Activated CD4-positive, alpha-beta T cell treated with anti-CD3 and anti-CD28 coated beads, Interleukin-2, amount 50 U/mL, for 24 hours (primary cell): Measurements from ENCODE around the gene PLEKHA1.

Experiments used
- DNase-seq, 2 donors: peaks; one replicate each; pipeline ENCODE4 v3.0.0-alpha.2; 2020; ENCODE audit warnings: low read depth in 1 of 2, low spot score in 1 of 2

The PLEKHA1 gene

DNA sequence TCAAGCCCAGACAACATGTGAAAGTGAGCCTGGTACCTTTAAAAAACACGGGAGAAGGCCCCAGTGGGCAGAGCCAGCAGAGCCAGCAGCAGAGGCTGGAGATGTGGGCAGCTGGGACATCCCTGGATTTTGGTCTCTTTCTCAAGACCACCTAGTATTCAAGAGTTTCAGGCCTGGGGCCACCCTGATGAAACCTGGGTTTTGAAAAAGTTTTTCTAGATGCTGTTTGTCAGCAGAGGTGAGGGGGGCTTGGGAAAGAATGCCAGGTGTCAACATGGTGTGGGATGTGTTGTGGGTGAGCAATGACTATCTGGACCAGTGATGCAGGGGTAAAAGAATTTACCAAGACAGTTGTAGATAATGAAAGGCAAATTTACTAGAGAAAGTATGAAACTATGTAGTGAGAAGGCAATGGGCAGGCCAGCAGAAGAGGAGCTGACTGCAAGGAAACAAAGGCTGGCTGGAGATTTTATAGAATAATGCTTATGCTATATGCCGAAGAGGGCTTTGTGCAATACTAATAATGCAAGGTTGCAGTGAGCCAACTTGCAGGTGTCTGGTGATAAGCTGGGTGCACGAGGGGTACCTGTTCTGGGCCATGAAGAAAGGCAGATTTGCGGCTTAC is 28.1 kb upstream of the PLEKHA1 start:
- no peak for DNase-seq

GRCh38 chr10:122347170-122347841 is 27.2 kb upstream of the PLEKHA1 start:
- DNase-seq, result no peak

DNA sequence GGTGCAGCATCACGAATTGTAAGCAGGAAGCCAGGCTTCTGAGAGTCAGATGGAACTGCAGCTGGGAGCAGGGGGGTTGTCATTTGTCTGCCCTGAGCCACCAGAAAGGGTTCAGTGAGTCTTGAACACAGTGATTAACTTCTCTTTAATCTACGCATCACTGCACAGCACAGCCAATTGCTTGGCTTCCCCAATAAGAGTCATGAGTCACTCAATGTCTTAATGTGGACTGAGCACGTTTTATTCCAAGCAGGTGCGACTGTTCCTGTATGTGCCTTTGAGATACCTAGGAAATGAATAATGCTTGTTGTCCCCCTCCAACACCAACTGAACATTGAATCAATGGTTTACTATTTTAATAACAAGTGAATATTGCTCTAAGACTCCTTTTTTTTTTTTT is 26.0 kb upstream of the PLEKHA1 start:
- DNase-seq, result no peak

- no peak for DNase-seq
These were observed 25.6 kb upstream of the PLEKHA1 start for GRCh38 chr10:122348935-122349361.

DNA sequence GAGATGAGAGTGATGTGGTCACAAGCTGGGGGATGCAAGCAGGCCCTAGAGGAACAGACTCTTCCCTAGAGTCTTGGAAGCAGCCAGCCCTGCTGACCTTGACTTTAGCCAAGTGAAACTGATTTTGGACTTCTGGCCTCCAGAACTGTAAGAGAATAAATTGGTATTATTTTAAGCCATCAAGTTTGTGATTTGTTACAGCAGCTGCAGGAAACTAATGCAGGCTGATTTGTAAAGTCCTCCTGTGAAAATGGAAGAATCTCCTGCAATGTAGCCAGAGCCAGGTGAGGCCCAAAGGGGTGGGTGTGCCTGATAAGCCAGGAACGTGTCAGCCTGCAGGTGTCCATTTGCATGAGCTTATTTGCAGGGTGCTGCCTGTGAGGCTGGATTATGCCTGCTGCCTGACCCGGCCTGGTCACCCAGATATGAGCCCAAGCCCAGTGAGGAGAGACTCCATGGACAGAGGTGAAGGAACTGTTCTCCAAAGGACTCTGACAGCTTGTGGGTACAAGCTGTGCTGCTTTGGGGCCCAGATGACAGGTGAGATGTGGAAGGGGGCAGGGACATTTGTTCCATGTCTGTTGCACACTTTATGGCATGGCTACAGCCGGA is 24.6 kb upstream of the PLEKHA1 start:
- no peak for DNase-seq

- DNase-seq, result no peak
These were observed 23.6 kb upstream of the PLEKHA1 start for GRCh38 chr10:122350893-122351292.

GRCh38 chr10:122352817-122353525 is 21.5 kb upstream of the PLEKHA1 start:
- no peak for DNase-seq

DNA sequence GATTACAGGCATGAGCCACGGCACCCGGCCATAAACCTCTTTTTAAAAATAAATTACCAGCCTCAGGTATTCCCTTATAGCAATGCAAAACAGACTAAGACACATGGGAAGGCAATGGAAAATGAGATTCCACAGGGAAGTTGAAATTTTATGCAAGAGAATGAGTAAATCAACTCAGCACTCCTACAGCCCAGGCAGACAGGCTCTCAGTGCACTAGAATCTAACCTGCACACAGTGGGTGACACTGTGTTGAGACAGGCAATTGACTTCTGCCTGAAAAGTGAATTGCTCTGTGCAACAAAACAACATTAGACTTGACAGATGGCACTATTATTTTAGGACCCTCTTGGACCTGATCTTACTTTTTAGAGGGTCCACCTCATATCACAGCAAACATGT is 20.1 kb upstream of the PLEKHA1 start:
- no peak for DNase-seq

DNA sequence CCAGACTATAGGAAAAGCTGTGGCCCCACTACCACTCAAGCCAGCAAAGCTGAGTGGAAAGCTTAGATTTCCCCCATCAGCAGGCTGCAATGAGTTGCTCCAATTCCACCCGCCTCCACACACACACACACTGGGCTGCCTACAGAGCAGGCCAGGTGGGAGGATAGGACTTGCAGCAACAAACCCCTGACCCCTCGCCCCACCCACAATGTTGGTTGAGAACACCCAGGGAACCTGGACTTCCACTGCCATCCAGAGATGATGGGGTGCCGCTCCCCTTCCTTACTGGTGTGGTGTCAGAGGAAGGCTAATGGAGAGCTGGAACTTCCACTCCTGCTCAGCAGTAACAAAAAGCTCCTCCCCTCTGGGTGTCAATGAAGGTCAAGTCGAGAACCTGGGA is 16.8 kb upstream of the PLEKHA1 start:
- no peak for DNase-seq

DNA sequence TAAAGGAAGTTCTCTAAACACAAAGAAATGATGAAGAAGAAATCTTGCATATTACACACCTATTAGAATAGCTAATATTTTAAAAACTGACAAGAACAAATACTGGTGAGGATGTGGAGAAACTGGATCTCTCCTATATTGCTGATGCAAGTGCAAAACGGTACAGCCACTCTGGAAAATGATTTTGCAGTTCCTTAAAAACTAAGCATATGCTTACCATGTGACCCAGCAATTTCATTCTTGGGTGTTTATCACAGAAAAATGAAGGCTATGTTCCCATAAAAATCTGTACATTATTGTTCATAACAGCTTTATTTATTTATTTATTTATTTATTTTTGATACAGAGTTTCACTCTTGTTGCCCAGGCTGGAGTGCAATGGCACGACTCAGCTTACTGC is 14.9 kb upstream of the PLEKHA1 start:
- DNase-seq, result no peak

GRCh38 chr10:122361046-122361445 is 13.5 kb upstream of the PLEKHA1 start:
- DNase-seq, result no peak

- no peak for DNase-seq
These were observed 12.4 kb upstream of the PLEKHA1 start for GRCh38 chr10:122362031-122362592.

- DNase-seq, result no peak
These were observed 11.9 kb upstream of the PLEKHA1 start for GRCh38 chr10:122362621-122363020.

- no peak for DNase-seq
These were observed 11.2 kb upstream of the PLEKHA1 start for GRCh38 chr10:122363311-122363710.

- DNase-seq, result no peak
These were observed 10.6 kb upstream of the PLEKHA1 start for GRCh38 chr10:122363722-122364463.

GRCh38 chr10:122368502-122369254 is 5.8 kb upstream of the PLEKHA1 start:
- DNase-seq, result no peak

- DNase-seq, result no peak
These were observed 1.4 kb upstream of the PLEKHA1 start for GRCh38 chr10:122373108-122373507.

GRCh38 chr10:122373721-122374120 is 787 bp upstream of the PLEKHA1 start:
- no peak for DNase-seq

GRCh38 chr10:122374859-122375678 is 561 bp downstream of the PLEKHA1 start:
- DNase-seq, result peak; percentile 46
